HEK293T (cell line): ENCODE data around the gene PAPPA.

ENCODE experiments used
- ELF4 ChIP-seq: fragments of 450-650 bp; IDR thresholded peaks from 2 replicates; pipeline ENCODE4 v1.6.1; 2017; ENCODE audit warnings: antibody characterized with exemption
- FOXK2 ChIP-seq: fragments of 450-650 bp; IDR thresholded peaks from 2 replicates; pipeline ENCODE4 v1.6.1; 2016; ENCODE audit warnings: mild to moderate bottlenecking
- FOXM1 ChIP-seq: fragments of 450-650 bp; IDR thresholded peaks from 2 replicates; pipeline ENCODE4 v1.6.1; 2017; ENCODE audit warnings: mild to moderate bottlenecking, borderline replicate concordance
- L3MBTL2 ChIP-seq: fragments of 450-650 bp; conservative IDR thresholded peaks from 2 replicates; pipeline ENCODE4 v1.6.1; 2016; ENCODE audit warnings: mild to moderate bottlenecking
- PKNOX1 ChIP-seq: fragments of 450-650 bp; IDR thresholded peaks from 2 replicates; pipeline ENCODE4 v1.6.1; 2016
- SP1 ChIP-seq: fragments of 450-650 bp; IDR thresholded peaks from 2 replicates; pipeline ENCODE4 v1.6.1; 2017
- ZNF384 ChIP-seq: fragments of 450-650 bp; IDR thresholded peaks from 2 replicates; pipeline ENCODE4 v1.6.1; 2016

- no peak for TF ChIP-seq PKNOX1
- no peak for TF ChIP-seq FOXM1
- no peak for TF ChIP-seq SP1
- TF ChIP-seq ZNF384: no peak
- no peak for TF ChIP-seq ELF4
- no peak for TF ChIP-seq FOXK2
- no peak for TF ChIP-seq L3MBTL2
Measured at GRCh38 chr9:116383133-116383532, 229.5 kb downstream of the PAPPA start.
